OCI-M2 (cell line): ENCODE measurements around the gene DOK5.
"Not testable (repeated sequence)": the region's sequence is repeated elsewhere in the genome, so short reads cannot be mapped to it uniquely, and the experiment has no call there.

ENCODE experiments used
- DNase-seq: peaks from one replicate; lab custom pipeline; 2025; ENCODE audit not compliant: unreplicated experiment; lab: John Stamatoyannopoulos, UW

Gene DOK5

GRCh38 chr20:54469952-54470351 is 5.4 kb upstream of the DOK5 start:
- DNase-seq: no peak

- DNase-seq: no peak
These were observed 4.7 kb upstream of the DOK5 start for GRCh38 chr20:54470697-54471096.

- no peak for DNase-seq
These were observed 2.8 kb upstream of the DOK5 start for GRCh38 chr20:54472607-54473006.

GRCh38 chr20:54473340-54473739 is 2.1 kb upstream of the DOK5 start:
- no peak for DNase-seq

- DNase-seq: no peak
These were observed 1.3 kb upstream of the DOK5 start for GRCh38 chr20:54474046-54474445.

GRCh38 chr20:54474866-54475265 is 527 bp upstream of the DOK5 start:
- no peak for DNase-seq

GRCh38 chr20:54476169-54477009 is 996 bp downstream of the DOK5 start:
- no peak for DNase-seq

- no peak for DNase-seq
These were observed 2.0 kb downstream of the DOK5 start for GRCh38 chr20:54477191-54477955.

GRCh38 chr20:54479138-54479906 is 3.9 kb downstream of the DOK5 start:
- DNase-seq: no peak

GRCh38 chr20:54479937-54480336 is 4.5 kb downstream of the DOK5 start:
- DNase-seq: not testable (repeated sequence)

- no peak for DNase-seq
These were observed 6.0 kb downstream of the DOK5 start for GRCh38 chr20:54481442-54481841.

GRCh38 chr20:54485631-54486030 is 10.2 kb downstream of the DOK5 start:
- DNase-seq: no peak

GRCh38 chr20:54486585-54486984 is 11.2 kb downstream of the DOK5 start:
- no peak for DNase-seq

GRCh38 chr20:54488442-54488841 is 13.0 kb downstream of the DOK5 start:
- DNase-seq: no peak

GRCh38 chr20:54491506-54491905 is 16.1 kb downstream of the DOK5 start:
- no peak for DNase-seq

GRCh38 chr20:54494303-54495006 is 19.1 kb downstream of the DOK5 start:
- DNase-seq: no peak

- no peak for DNase-seq
These were observed 22.7 kb downstream of the DOK5 start for GRCh38 chr20:54497931-54498718.

GRCh38 chr20:54499111-54499510 is 23.7 kb downstream of the DOK5 start:
- DNase-seq: no peak

- DNase-seq: no peak
These were observed 26.8 kb downstream of the DOK5 start for GRCh38 chr20:54502179-54502578.

- no peak for DNase-seq
These were observed 31.2 kb downstream of the DOK5 start for GRCh38 chr20:54506643-54507042.
